HG03571 (cell line): ENCODE data around the gene TMEM190.

Source experiments
- ATAC-seq: cut with Tn5 transposase; IDR thresholded peaks from one replicate; pipeline ENCODE4 v1.9.1; 2021; ENCODE audit not compliant: unreplicated experiment

TMEM190 gene

GRCh38 chr19:55369653-55370304, 6.8 kb upstream of the TMEM190 start:
- ATAC-seq: no peak

- ATAC-seq: no peak
Measured at GRCh38 chr19:55370305-55370988, 6.2 kb upstream of the TMEM190 start, which contains the start of gene IL11. TSS of gene IL11 (minus strand) at chr19:55370463. CDS start at chr19:55370310, 153 bp downstream.

GRCh38 chr19:55372316-55373081, 4.1 kb upstream of the TMEM190 start:
- ATAC-seq: no peak

- ATAC-seq: no peak
Measured at GRCh38 chr19:55373306-55373992, 3.2 kb upstream of the TMEM190 start.

- no peak for ATAC-seq
Measured at GRCh38 chr19:55373993-55374757, 2.5 kb upstream of the TMEM190 start.

- ATAC-seq: no peak
Measured at GRCh38 chr19:55377356-55378131, 918 bp downstream of the TMEM190 start.

- ATAC-seq: no peak
Measured at GRCh38 chr19:55379174-55379573, 2.5 kb downstream of the TMEM190 start.

- ATAC-seq: no peak
Measured at GRCh38 chr19:55382013-55382412, 5.4 kb downstream of the TMEM190 start.

GRCh38 chr19:55382522-55383054, 6.0 kb downstream of the TMEM190 start:
- ATAC-seq: no peak

GRCh38 chr19:55383279-55384130, 6.9 kb downstream of the TMEM190 start:
- ATAC-seq: no peak

GRCh38 chr19:55384131-55384919, 7.7 kb downstream of the TMEM190 start, which contains the start of gene TMEM238:
TSS of gene TMEM238 (minus strand) at chr19:55384292. CDS start at chr19:55384259, 33 bp downstream.
- no peak for ATAC-seq

- peak; percentile 43 for ATAC-seq
Measured at GRCh38 chr19:55384920-55385723, 8.5 kb downstream of the TMEM190 start.

GRCh38 chr19:55385724-55386492, 9.3 kb downstream of the TMEM190 start, which contains the start of gene RPL28:
TSS of gene RPL28 (plus strand) at chr19:55385932. CDS start at chr19:55386358, 426 bp downstream.
- ATAC-seq: peak; percentile 58

GRCh38 chr19:55386493-55386971, 9.9 kb downstream of the TMEM190 start:
- ATAC-seq: no peak

- ATAC-seq: no peak
Measured at GRCh38 chr19:55387736-55388497, 11.3 kb downstream of the TMEM190 start.
